IgD-negative memory B cell (primary cell): ENCODE results near the gene TSSK2. TPM values are rescaled to one million over a fixed set of nuclear protein-coding genes. Genes with fewer than 3 reads are reported as not detected.

Source experiments
- H3K27ac Mint-ChIP-seq, 3 donors: one replicate each; pipeline ENCODE4 v1.8.0; 2020 to 2022; ENCODE audit warnings: mild to moderate bottlenecking in 3 of 3, mixed read lengths in 3 of 3, moderate library complexity in 1 of 3
- H3K27me3 Mint-ChIP-seq: one replicate; pipeline ENCODE4 v1.8.0; 2021; ENCODE audit warnings: mixed read lengths
- H3K36me3 Mint-ChIP-seq: one replicate; pipeline ENCODE4 v1.8.0; 2020; ENCODE audit warnings: mild to moderate bottlenecking, mixed read lengths
- H3K4me1 Mint-ChIP-seq, 3 donors: one replicate each; pipeline ENCODE4 v1.8.0; 2020 to 2022; ENCODE audit warnings: mixed read lengths in 3 of 3, mild to moderate bottlenecking in 1 of 3
- H3K4me3 Mint-ChIP-seq, 4 donors: one replicate each; pipeline ENCODE4 v1.8.0; 2020 to 2022; ENCODE audit warnings: mild to moderate bottlenecking in 4 of 4, mixed read lengths in 4 of 4, moderate library complexity in 3 of 4
- H3K9me3 Mint-ChIP-seq, 3 donors: one replicate each; pipeline ENCODE4 v1.8.0; 2020 to 2021; ENCODE audit warnings: mixed read lengths in 3 of 3, mild to moderate bottlenecking in 1 of 3
- polyA plus RNA-seq: library from polyadenylated mRNA; unstranded; fragments of 300-500 nt; fragmentation: Illumina TruSeq; gene quantifications from one replicate; pipeline ENCODE4 v1.2.3, GENCODE V29; 2021

Gene TSSK2
- polyA plus RNA-seq, 1 donor from 2014 or later, result not detected

GRCh38 chr22:19172213-19173046, 41.3 kb downstream of the TSSK2 start:
- Mint-ChIP-seq H3K27me3 (peaks cover 24% of the 10 kb centered on the region), H3K4me3 (peak overlapping the region; percentile 93 to 97 (median 94)), H3K27ac (peak overlapping the region; percentile 48 to 95 (median 88)), H3K9me3 (no peaks in the 10 kb centered on the region), H3K4me1 (peaks cover 20 to 36% (median 23%) of the 10 kb centered on the region in 3 donors), H3K36me3 (no peaks in the 10 kb centered on the region)

- Mint-ChIP-seq H3K36me3 (no peaks in the 10 kb centered on the region), H3K27me3 (peaks cover 18% of the 10 kb centered on the region), H3K4me3 (peak overlapping the region; percentile 93 to 97 (median 94)), H3K27ac (peak overlapping the region; percentile 76 to 95 (median 95)), H3K4me1 (peaks cover 20 to 37% (median 23%) of the 10 kb centered on the region in 3 donors), H3K9me3 (no peaks in the 10 kb centered on the region)
Measured at GRCh38 chr22:19173047-19174035, 42.2 kb downstream of the TSSK2 start.

- Mint-ChIP-seq H3K4me3 (peak overlapping the region; percentile 73 to 94 (median 92)), H3K36me3 (no peaks in the 10 kb centered on the region), H3K4me1 (peaks cover 24 to 36% (median 24%) of the 10 kb centered on the region in 3 donors)
Measured at GRCh38 chr22:19174106-19175025, 43.3 kb downstream of the TSSK2 start.

GRCh38 chr22:19175026-19175601, 44.0 kb downstream of the TSSK2 start:
- Mint-ChIP-seq H3K9me3 (no peaks in the 10 kb centered on the region), H3K36me3 (no peaks in the 10 kb centered on the region), H3K4me1 (peaks cover 25 to 36% (median 27%) of the 10 kb centered on the region in 3 donors), H3K27me3 (peaks cover 5% of the 10 kb centered on the region), H3K4me3 (peak overlapping the region; percentile 17 to 93 (median 50)), H3K27ac (peak overlapping the region in 2 of 3 donors; percentile 19 to 31)

More at GRCh38 chr22:19174106-19175025, 43.3 kb downstream of the TSSK2 start:
- Mint-ChIP-seq H3K27me3 (peaks cover 9% of the 10 kb centered on the region), H3K27ac (peak overlapping the region in 2 of 3 donors; percentile 95), H3K9me3 (no peaks in the 10 kb centered on the region)

GRCh38 chr22:19175602-19176174, 44.6 kb downstream of the TSSK2 start:
- Mint-ChIP-seq H3K27ac (peak overlapping the region in 2 of 3 donors; percentile 19 to 53), H3K27me3 (peaks cover 2% of the 10 kb centered on the region), H3K9me3 (no peaks in the 10 kb centered on the region), H3K4me3 (peak overlapping the region in 3 of 4 donors; percentile 27 to 76 (median 57)), H3K36me3 (no peaks in the 10 kb centered on the region), H3K4me1 (peaks cover 22 to 32% (median 27%) of the 10 kb centered on the region in 3 donors)

GRCh38 chr22:19176175-19176643, 45.1 kb downstream of the TSSK2 start:
- H3K4me3 Mint-ChIP-seq, result peak overlapping the region in 3 of 4 donors; percentile 57 to 76 (median 63)
- no peaks in the 10 kb centered on the region for H3K36me3 Mint-ChIP-seq
- peak overlapping the region in 2 of 3 donors; percentile 31 to 53 for H3K27ac Mint-ChIP-seq
- peaks cover 19 to 28% (median 27%) of the 10 kb centered on the region in 3 donors for H3K4me1 Mint-ChIP-seq
- H3K9me3 Mint-ChIP-seq, result no peaks in the 10 kb centered on the region
- H3K27me3 Mint-ChIP-seq, result peaks cover 2% of the 10 kb centered on the region

GRCh38 chr22:19176732-19177131, 45.6 kb downstream of the TSSK2 start:
- Mint-ChIP-seq H3K27ac (peak overlapping the region in 2 of 3 donors; percentile 31 to 53), H3K9me3 (no peaks in the 10 kb centered on the region), H3K4me3 (peak overlapping the region in 3 of 4 donors; percentile 63 to 76 (median 67)), H3K4me1 (peaks cover 20 to 28% (median 23%) of the 10 kb centered on the region in 3 donors), H3K27me3 (peaks cover 2% of the 10 kb centered on the region), H3K36me3 (no peaks in the 10 kb centered on the region)

GRCh38 chr22:19177164-19178064, 46.3 kb downstream of the TSSK2 start:
- Mint-ChIP-seq H3K27ac (peak overlapping the region in 1 of 3 donors; percentile 53), H3K27me3 (peaks cover 2% of the 10 kb centered on the region), H3K4me1 (peaks cover 23 to 26% (median 24%) of the 10 kb centered on the region in 3 donors), H3K9me3 (no peaks in the 10 kb centered on the region), H3K36me3 (no peaks in the 10 kb centered on the region), H3K4me3 (peak overlapping the region; percentile 63 to 76 (median 68))

GRCh38 chr22:19178065-19178656, 47.1 kb downstream of the TSSK2 start:
- Mint-ChIP-seq H3K4me3 (peak overlapping the region in 2 of 4 donors; percentile 47 to 63), H3K36me3 (no peaks in the 10 kb centered on the region), H3K9me3 (no peaks in the 10 kb centered on the region), H3K4me1 (peaks cover 21 to 22% (median 22%) of the 10 kb centered on the region in 3 donors), H3K27me3 (peaks cover 2% of the 10 kb centered on the region), H3K27ac (no peak overlapping the region)

GRCh38 chr22:19178657-19179496, 47.8 kb downstream of the TSSK2 start, which contains the start of gene SLC25A1:
SLC25A1 (minus strand) TSS chr22:19178736; CDS start chr22:19178673, 63 bp downstream.
- Mint-ChIP-seq H3K27me3 (peaks cover 2% of the 10 kb centered on the region), H3K4me3 (peak within 1 kb of the TSS; percentile 82 to 100 (median 95)), H3K36me3 (no peaks in the 10 kb centered on the region)

GRCh38 chr22:19179497-19180048, 48.5 kb downstream of the TSSK2 start:
- H3K9me3 Mint-ChIP-seq, result no peaks in the 10 kb centered on the region
- H3K4me1 Mint-ChIP-seq, result peaks cover 10 to 15% (median 14%) of the 10 kb centered on the region in 3 donors
- H3K27ac Mint-ChIP-seq, result peak overlapping the region; percentile 64 to 98 (median 74)
- peaks cover 2% of the 10 kb centered on the region for H3K27me3 Mint-ChIP-seq
- H3K4me3 Mint-ChIP-seq, result peak overlapping the region; percentile 82 to 100 (median 95)
- H3K36me3 Mint-ChIP-seq, result no peaks in the 10 kb centered on the region

More at GRCh38 chr22:19178657-19179496, 47.8 kb downstream of the TSSK2 start, which contains the start of gene SLC25A1:
- H3K4me1 Mint-ChIP-seq, result peaks cover 15 to 22% (median 20%) of the 10 kb centered on the region in 3 donors
- peak within 1 kb of the TSS; percentile 64 to 98 (median 74) for H3K27ac Mint-ChIP-seq
- H3K9me3 Mint-ChIP-seq, result no peaks in the 10 kb centered on the region
